ENCODE data around the gene THADA. TPM values are rescaled to one million over a fixed set of nuclear protein-coding genes. Genes with fewer than 3 reads are reported as not detected.
"Not testable (repeated sequence)": the region's sequence is repeated elsewhere in the genome, so short reads cannot be mapped to it uniquely, and the experiment has no call there.

The THADA gene
- total RNA-seq, 1 experiment from 2014 or later, result 22.0 TPM

DNA sequence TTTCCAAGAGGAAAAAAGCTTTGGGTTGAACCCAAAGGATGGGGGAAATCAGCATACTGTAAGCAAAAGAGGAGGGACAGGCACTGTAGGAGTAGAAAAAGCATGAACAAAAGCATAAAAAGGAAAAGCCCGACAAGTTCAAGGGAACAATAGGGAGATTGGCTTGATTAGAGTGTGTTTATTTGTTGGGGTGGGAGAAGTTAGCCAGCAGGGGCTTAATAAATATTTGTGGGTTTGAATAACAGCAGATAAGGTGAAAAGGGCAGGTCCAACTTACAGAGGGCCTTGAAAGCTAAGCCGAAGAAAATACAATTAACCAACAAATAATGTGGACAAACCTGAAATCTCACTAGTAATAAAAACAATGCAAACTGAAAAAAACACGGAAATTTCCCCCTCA is 126.7 kb downstream of the THADA start:
- DNase-seq (ENCODE audit: low read depth), result no peak

- peak; percentile 68 for DNase-seq (ENCODE audit: low read depth)
Measured at GRCh38 chr2:43467891-43468290, 127.9 kb downstream of the THADA start.

DNA sequence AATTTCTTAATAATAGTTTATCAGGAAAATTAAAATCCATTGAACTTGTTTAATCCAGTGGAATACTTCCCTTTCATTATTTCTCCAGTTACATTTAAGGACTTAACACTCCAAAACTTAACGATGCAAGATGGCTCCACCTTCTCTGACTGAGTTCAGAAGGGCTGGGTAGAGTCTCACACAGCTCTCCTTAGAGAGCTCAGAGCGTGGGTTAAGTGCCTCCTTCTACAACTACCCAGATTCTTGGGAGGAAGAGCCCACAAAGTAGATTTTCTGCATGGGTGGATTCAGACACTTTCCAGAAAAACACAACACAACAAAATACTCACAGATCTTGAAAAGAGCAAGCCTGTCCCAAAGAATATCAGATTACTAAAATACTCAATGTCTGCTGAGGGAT is 130.6 kb downstream of the THADA start:
- no peak for DNase-seq (ENCODE audit: low read depth)

- DNase-seq (ENCODE audit: low read depth), result peak; percentile 46
Measured at GRCh38 chr2:43464590-43464989, 131.2 kb downstream of the THADA start.

DNA sequence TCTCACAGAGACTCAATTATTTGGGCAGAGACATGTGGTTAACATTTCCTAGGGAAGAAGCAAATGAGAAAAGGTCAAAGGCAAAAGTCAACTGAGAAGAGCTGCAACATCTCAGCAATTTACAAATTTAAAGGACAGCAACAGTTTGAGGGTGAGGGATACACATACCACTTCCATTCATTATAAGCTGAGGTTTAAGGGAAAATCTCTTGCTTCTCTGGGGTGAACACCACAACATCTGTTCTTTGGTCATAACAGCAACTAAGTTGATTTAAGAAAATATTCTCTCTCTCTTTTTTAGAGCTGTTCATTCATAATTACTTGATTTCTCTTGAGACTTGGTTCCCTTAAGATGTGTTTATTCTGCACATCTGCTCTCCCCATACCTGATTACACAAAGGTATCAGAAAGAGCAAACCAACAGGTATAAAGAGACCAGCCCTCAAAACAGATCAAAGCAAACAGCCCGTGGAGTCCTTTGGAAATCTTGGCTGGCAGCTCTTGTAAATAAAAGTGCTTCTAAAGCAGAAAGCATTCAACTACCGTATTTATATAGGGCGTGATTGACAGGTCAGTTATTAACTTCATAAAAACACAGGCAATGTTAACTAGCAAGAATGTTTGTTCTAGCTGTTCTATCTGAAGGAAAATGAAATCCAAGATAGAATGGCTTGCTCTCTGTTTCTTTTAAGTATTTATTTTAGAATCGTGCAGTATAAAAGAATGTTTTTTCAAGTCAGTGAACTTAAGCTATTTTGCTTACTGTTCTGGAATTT is 132.8 kb downstream of the THADA start:
- DNase-seq (ENCODE audit: low read depth), result no peak

DNA sequence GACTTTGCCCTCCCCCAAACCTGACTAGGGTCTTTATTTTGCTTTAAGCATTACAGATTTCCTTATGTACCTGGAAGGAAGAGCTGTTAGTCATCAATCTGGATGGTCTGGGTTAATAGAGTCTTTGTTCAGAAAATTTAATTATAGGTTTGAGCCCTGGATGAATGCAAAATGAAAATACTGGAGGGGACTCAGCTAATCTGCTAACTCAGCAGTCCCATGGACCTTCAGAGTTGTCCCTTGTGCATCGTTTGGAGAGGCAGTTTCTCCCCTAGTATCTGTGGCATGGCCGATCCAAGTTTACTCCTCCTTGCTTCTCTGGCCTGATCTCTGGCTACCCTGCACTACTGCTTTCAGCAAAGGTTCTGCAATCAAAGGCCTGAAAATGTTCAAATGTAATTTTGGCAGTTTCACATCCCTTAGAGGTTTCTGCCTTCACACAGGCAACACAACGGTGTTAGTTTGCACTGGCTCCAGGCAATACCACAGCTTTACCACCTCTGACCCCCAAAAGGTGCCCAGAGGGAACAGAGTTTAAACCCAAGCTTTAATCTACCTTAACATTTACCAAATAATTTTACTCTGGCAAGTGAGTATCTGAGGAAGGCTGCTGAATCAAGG is 134.3 kb downstream of the THADA start:
- DNase-seq (ENCODE audit: low read depth), result no peak

- no peak for DNase-seq (ENCODE audit: low read depth)
Measured at GRCh38 chr2:43460611-43461365, 135.1 kb downstream of the THADA start.

DNA sequence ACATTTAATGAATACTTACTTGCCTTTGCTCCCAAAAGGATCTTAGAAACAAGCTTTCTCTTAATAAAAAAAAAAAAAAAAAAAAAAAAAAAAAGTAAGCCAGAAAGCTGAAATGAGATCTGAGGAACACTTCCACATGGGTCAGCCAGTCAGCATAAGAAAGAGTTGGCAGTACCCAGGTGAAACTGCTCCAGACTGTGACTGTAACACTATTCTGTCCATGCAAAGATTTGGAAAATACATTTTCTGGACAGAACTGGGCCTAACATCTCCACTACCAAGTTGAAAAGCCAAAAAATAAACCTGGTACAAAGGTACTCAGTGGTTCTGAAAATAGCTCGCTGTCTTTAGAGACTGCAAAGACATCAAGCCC is 135.7 kb downstream of the THADA start:
- DNase-seq (ENCODE audit: low read depth), result no peak

GRCh38 chr2:43459446-43460173 is 136.2 kb downstream of the THADA start:
- DNase-seq (ENCODE audit: low read depth), result peak; percentile 39

GRCh38 chr2:43458014-43458628 is 137.7 kb downstream of the THADA start:
- peak; percentile 64 for DNase-seq (ENCODE audit: low read depth)

DNA sequence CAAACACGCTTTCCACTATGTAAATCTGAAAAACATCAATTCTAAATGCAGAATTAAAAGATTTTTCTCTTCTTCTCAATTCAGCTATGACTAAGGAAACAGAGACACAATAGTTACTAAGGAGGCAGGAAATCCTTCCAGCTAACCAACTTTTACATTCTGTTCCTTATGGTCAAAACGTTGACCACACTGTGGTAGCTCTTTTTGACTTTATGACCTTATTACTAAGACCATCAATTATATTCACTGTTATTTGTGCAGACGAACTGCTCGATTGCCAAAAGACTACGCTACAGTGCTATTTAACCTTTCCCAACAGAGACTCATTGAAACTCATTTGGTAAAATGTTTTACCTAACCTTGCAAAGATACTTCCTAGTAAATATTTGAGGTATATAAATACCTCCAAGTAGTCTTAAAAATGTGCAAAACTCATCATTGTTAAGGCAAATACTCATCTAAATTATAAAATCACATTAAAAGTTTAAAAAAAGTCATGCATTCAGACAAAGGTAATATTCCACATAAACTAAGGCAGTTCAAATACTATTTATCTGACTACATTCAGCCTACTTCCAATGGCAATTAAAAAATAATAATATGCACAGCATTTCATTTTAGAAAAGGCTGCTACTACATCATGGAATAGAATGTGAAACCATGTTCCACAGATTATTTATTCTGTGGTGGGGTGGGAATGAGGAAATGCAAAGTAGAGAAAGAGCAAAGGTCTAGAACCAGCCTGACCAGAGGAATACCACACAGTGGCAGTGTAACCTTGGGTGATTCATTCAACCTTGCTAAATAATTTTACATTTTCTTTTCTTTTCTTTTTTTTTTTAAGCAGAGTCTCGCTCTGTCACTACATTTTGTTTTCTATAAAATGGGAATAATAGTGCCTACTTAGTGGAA is 139.9 kb downstream of the THADA start:
- peak; percentile 82 for DNase-seq (ENCODE audit: low read depth)

- DNase-seq (ENCODE audit: low read depth), result no peak
Measured at GRCh38 chr2:43455296-43455695, 140.5 kb downstream of the THADA start.

GRCh38 chr2:43454791-43455190 is 141.0 kb downstream of the THADA start:
- no peak for DNase-seq (ENCODE audit: low read depth)

GRCh38 chr2:43453179-43454170 is 142.4 kb downstream of the THADA start:
- DNase-seq (ENCODE audit: low read depth), result no peak

- no peak for DNase-seq (ENCODE audit: low read depth)
Measured at GRCh38 chr2:43452318-43452731, 143.5 kb downstream of the THADA start.

DNA sequence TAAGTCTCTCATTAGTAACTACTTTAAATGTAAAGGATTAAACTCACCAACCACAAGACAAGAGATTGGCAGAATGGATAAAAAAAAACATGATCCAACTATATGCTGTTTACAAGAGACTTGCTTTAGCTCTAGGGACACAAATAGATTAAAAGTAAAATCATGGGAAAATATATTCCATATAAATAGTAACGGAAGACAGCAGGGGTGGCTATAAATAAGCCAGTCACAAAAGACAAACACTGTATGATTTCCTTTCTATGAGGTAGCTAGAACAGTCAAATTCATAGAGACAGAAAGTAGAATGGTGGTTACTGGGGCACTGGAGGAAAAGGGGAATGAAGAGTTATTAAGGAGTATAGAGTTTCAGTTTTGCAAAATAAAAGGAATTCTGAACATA is 145.2 kb downstream of the THADA start:
- DNase-seq (ENCODE audit: low read depth), result no peak

- no peak for DNase-seq (ENCODE audit: low read depth)
Measured at GRCh38 chr2:43448822-43449110, 147.1 kb downstream of the THADA start.

DNA sequence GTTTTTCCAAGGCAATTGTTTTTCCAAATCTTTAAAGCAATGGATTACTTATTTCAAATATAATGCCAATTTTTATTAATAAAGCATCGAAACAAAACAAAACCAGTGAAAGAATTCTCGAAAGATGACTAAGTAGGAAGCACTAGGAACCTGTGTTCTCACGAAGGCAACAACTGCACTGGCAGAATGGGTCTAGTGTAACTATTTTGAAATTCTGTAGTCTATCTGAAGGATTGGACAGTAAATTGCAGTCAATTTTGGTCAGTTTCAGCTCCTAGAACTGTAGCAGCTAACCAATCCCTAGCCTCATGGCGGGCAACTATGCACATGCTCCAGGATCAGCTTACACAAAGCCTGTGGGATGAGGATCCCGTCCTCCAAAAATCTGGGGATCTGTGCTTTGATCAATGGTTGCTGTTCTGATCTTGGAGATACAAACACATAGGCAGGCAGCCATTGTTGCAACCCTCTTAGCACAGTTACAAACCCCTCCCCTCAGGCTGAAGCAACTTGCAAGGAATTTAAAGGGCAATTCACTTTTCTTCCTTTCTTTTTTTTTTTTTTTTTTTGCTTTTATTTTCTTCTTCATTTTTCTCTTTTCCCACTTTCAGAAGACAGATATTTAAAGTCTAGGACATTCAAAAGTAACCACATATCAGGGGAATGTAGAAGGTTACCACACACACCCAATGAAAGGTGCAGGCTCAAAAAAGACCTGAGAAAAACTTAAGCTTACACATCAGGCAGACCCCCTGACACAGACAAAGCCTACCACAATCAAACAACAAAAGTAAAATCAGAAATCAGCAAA is 147.6 kb downstream of the THADA start:
- DNase-seq (ENCODE audit: low read depth), result no peak

- DNase-seq (ENCODE audit: low read depth), result not testable (repeated sequence)
Measured at GRCh38 chr2:43446755-43447154, 149.1 kb downstream of the THADA start.

All from RPMI7951 (cell line).